GM19240 (cell line): ENCODE results near the gene ACTL8.

ENCODE experiments used
- DNase-seq: peaks from one replicate; pipeline ENCODE4 v3.0.0; 2011; ENCODE audit warnings: low spot score; ENCODE audit not compliant: insufficient read length

The ACTL8 gene

GRCh38 chr1:17755120-17755519 is at the start of gene ACTL8:
TSS of gene ACTL8 (plus strand) at chr1:17755333. CDS start at chr1:17823009, 67,676 bp downstream.
- no peak for DNase-seq

- DNase-seq, result no peak
Observed at GRCh38 chr1:17706445-17706844, 48.7 kb upstream of the ACTL8 start.

- no peak for DNase-seq
Observed at GRCh38 chr1:17709981-17710380, 45.2 kb upstream of the ACTL8 start.

GRCh38 chr1:17710889-17711576 is 44.1 kb upstream of the ACTL8 start:
- DNase-seq, result no peak

GRCh38 chr1:17711577-17711910 is 43.6 kb upstream of the ACTL8 start:
- no peak for DNase-seq

GRCh38 chr1:17711941-17712340 is 43.2 kb upstream of the ACTL8 start:
- no peak for DNase-seq

GRCh38 chr1:17713993-17714392 is 41.1 kb upstream of the ACTL8 start:
- DNase-seq, result no peak

GRCh38 chr1:17717594-17718535 is 37.3 kb upstream of the ACTL8 start:
- no peak for DNase-seq

- DNase-seq, result no peak
Observed at GRCh38 chr1:17719874-17720273, 35.3 kb upstream of the ACTL8 start.

GRCh38 chr1:17721444-17721843 is 33.7 kb upstream of the ACTL8 start:
- no peak for DNase-seq

GRCh38 chr1:17723684-17724083 is 31.4 kb upstream of the ACTL8 start:
- no peak for DNase-seq

- no peak for DNase-seq
Observed at GRCh38 chr1:17724150-17724549, 31.0 kb upstream of the ACTL8 start.

GRCh38 chr1:17725084-17725719 is 29.9 kb upstream of the ACTL8 start:
- DNase-seq, result no peak

- no peak for DNase-seq
Observed at GRCh38 chr1:17725811-17726582, 29.1 kb upstream of the ACTL8 start.

- DNase-seq, result no peak
Observed at GRCh38 chr1:17728123-17728712, 26.9 kb upstream of the ACTL8 start.

- no peak for DNase-seq
Observed at GRCh38 chr1:17729248-17729647, 25.9 kb upstream of the ACTL8 start.

- no peak for DNase-seq
Observed at GRCh38 chr1:17729909-17730308, 25.2 kb upstream of the ACTL8 start.

GRCh38 chr1:17731460-17731859 is 23.7 kb upstream of the ACTL8 start:
- DNase-seq, result no peak

- DNase-seq, result no peak
Observed at GRCh38 chr1:17732475-17732874, 22.7 kb upstream of the ACTL8 start.

GRCh38 chr1:17733661-17734060 is 21.5 kb upstream of the ACTL8 start:
- no peak for DNase-seq

- no peak for DNase-seq
Observed at GRCh38 chr1:17734609-17735008, 20.5 kb upstream of the ACTL8 start.
